HAP-1 (cell line): ENCODE measurements around the gene GPR161.

Experiments used
- DNase-seq, 2 experiments: peaks; one replicate each; pipeline ENCODE4 v3.0.0-alpha.2; 2016 to 2020; ENCODE audit warnings: low spot score in 2 of 2
- H3K27me3 ChIP-seq: fragments of 250-450 bp; sonication (Bioruptor Pico); 2 replicates; pipeline ENCODE4 v1.5.1; 2020; ENCODE audit warnings: low read depth, mild to moderate bottlenecking, moderate library complexity
- H3K36me3 ChIP-seq: fragments of 250-450 bp; sonication (Bioruptor Pico); replicated peaks from 2 replicates; pipeline ENCODE4 v1.5.1; 2020; ENCODE audit warnings: mild to moderate bottlenecking
- H3K4me1 ChIP-seq: fragments of 250-450 bp; sonication (Bioruptor Pico); 2 replicates; pipeline ENCODE4 v1.5.1; 2020; ENCODE audit warnings: mild to moderate bottlenecking
- H3K4me3 ChIP-seq: fragments of 250-450 bp; sonication (Bioruptor Pico); 2 replicates; pipeline ENCODE4 v1.5.1; 2020; ENCODE audit warnings: mild to moderate bottlenecking, moderate library complexity
- H3K9me3 ChIP-seq: fragments of 250-450 bp; sonication (Bioruptor Pico); 2 replicates; pipeline ENCODE4 v1.5.1; 2020; ENCODE audit warnings: mild to moderate bottlenecking, moderate library complexity
- in situ Hi-C: fragments of 300-500 bp; cut with MboI; formaldehyde crosslinking; loops from 3 replicates; pipeline ENCODE4 v1.14.3; 2020; ENCODE audit warnings: low sequenced_read_pairs, inconsistent platforms, mixed read lengths

GPR161 gene

GRCh38 chr1:168138134-168138533 is 1.4 kb upstream of the GPR161 start:
- DNase-seq, result no peak
- Histone ChIP-seq H3K9me3 (no peaks in the 10 kb centered on the region), H3K4me3 (no peak overlapping the region), H3K27me3 (no peaks in the 10 kb centered on the region), H3K36me3 (no peaks in the 10 kb centered on the region), H3K4me1 (peaks cover 15% of the 10 kb centered on the region)
- in situ Hi-C loops, result no loop called here

GRCh38 chr1:168137515-168137821 is 738 bp upstream of the GPR161 start:
- H3K4me3 ChIP-seq, result peak overlapping the region; percentile 60
- no peaks in the 10 kb centered on the region for H3K36me3 ChIP-seq
- H3K27me3 ChIP-seq, result no peaks in the 10 kb centered on the region
- no peak for DNase-seq
- in situ Hi-C loops, result no loop called here
- peaks cover 15% of the 10 kb centered on the region for H3K4me1 ChIP-seq
- H3K9me3 ChIP-seq, result no peaks in the 10 kb centered on the region

GRCh38 chr1:168135921-168136708 is 615 bp downstream of the GPR161 start:
- in situ Hi-C loops, result no loop called here
- DNase-seq, result peak; percentile 6 to 64
- peaks cover 15% of the 10 kb centered on the region for H3K4me1 ChIP-seq
- no peaks in the 10 kb centered on the region for H3K36me3 ChIP-seq
- H3K27me3 ChIP-seq, result no peaks in the 10 kb centered on the region
- H3K4me3 ChIP-seq, result peak overlapping the region; percentile 60
- no peaks in the 10 kb centered on the region for H3K9me3 ChIP-seq

- Histone ChIP-seq H3K4me1 (peaks cover 15% of the 10 kb centered on the region), H3K36me3 (no peaks in the 10 kb centered on the region), H3K4me3 (peak overlapping the region; percentile 60), H3K27me3 (no peaks in the 10 kb centered on the region), H3K9me3 (no peaks in the 10 kb centered on the region)
- in situ Hi-C loops, result no loop called here
- peak; percentile 22 to 53 for DNase-seq
These were observed 1.4 kb downstream of the GPR161 start for GRCh38 chr1:168135116-168135920.

- Histone ChIP-seq H3K27me3 (no peaks in the 10 kb centered on the region), H3K4me3 (no peak overlapping the region), H3K9me3 (no peaks in the 10 kb centered on the region), H3K4me1 (peaks cover 15% of the 10 kb centered on the region), H3K36me3 (0 out of 2 replicates have a peak, but pooled peaks cover under 1% of the 10 kb centered on the region)
- no peak for DNase-seq
- in situ Hi-C loops, result no loop called here
These were observed 2.1 kb downstream of the GPR161 start for GRCh38 chr1:168134642-168135041.

- DNase-seq, result no peak
- Histone ChIP-seq H3K27me3 (no peaks in the 10 kb centered on the region), H3K9me3 (no peaks in the 10 kb centered on the region), H3K4me3 (no peak overlapping the region), H3K4me1 (peaks cover 15% of the 10 kb centered on the region), H3K36me3 (0 out of 2 replicates have a peak, but pooled peaks cover 3% of the 10 kb centered on the region)
- in situ Hi-C loops, result no loop called here
These were observed 2.6 kb downstream of the GPR161 start for GRCh38 chr1:168134132-168134531.

- Histone ChIP-seq H3K4me1 (peaks cover under 1% of the 10 kb centered on the region; the same call in 1 of the 2 replicates), H3K27me3 (no peaks in the 10 kb centered on the region), H3K36me3 (0 out of 2 replicates have a peak, but pooled peaks cover 3% of the 10 kb centered on the region), H3K9me3 (no peaks in the 10 kb centered on the region), H3K4me3 (no peak overlapping the region)
- in situ Hi-C loops, result no loop called here
- no peak for DNase-seq
These were observed 6.8 kb downstream of the GPR161 start for GRCh38 chr1:168129933-168130332.

GRCh38 chr1:168127503-168127902 is 9.2 kb downstream of the GPR161 start:
- DNase-seq, result no peak
- Histone ChIP-seq H3K27me3 (no peaks in the 10 kb centered on the region), H3K4me1 (no peaks in the 10 kb centered on the region), H3K4me3 (no peak overlapping the region), H3K9me3 (no peaks in the 10 kb centered on the region), H3K36me3 (0 out of 2 replicates have a peak, but pooled peaks cover 3% of the 10 kb centered on the region)
- in situ Hi-C loops, result no loop called here

- Histone ChIP-seq H3K4me3 (no peak overlapping the region), H3K4me1 (no peaks in the 10 kb centered on the region), H3K36me3 (0 out of 2 replicates have a peak, but pooled peaks cover 3% of the 10 kb centered on the region), H3K27me3 (no peaks in the 10 kb centered on the region), H3K9me3 (no peaks in the 10 kb centered on the region)
- no peak for DNase-seq
- in situ Hi-C loops, result no loop called here
These were observed 11.7 kb downstream of the GPR161 start for GRCh38 chr1:168125051-168125450.

- Histone ChIP-seq H3K4me1 (no peaks in the 10 kb centered on the region), H3K27me3 (no peaks in the 10 kb centered on the region), H3K4me3 (no peak overlapping the region), H3K36me3 (no peaks in the 10 kb centered on the region), H3K9me3 (no peaks in the 10 kb centered on the region; the same call in 1 of the 2 replicates)
- no peak for DNase-seq
- in situ Hi-C loops, result no loop called here
These were observed 15.2 kb downstream of the GPR161 start for GRCh38 chr1:168121401-168122011.

- no peak for DNase-seq
- H3K4me1 ChIP-seq, result no peaks in the 10 kb centered on the region
- no peaks in the 10 kb centered on the region; the same call in 1 of the 2 replicates for H3K9me3 ChIP-seq
- H3K27me3 ChIP-seq, result no peaks in the 10 kb centered on the region
- no peak overlapping the region for H3K4me3 ChIP-seq
- no peaks in the 10 kb centered on the region for H3K36me3 ChIP-seq
- in situ Hi-C loops, result no loop called here
These were observed 17.0 kb downstream of the GPR161 start for GRCh38 chr1:168119750-168120149.

GRCh38 chr1:168116327-168116799 is 20.4 kb downstream of the GPR161 start:
- in situ Hi-C loops, result no loop called here
- H3K9me3 ChIP-seq, result no peaks in the 10 kb centered on the region; the same call in 1 of the 2 replicates
- H3K4me3 ChIP-seq, result no peak overlapping the region
- no peaks in the 10 kb centered on the region for H3K27me3 ChIP-seq
- no peaks in the 10 kb centered on the region for H3K36me3 ChIP-seq
- no peaks in the 10 kb centered on the region for H3K4me1 ChIP-seq
- DNase-seq, result no peak

GRCh38 chr1:168114845-168115244 is 21.9 kb downstream of the GPR161 start:
- H3K4me1 ChIP-seq, result no peaks in the 10 kb centered on the region

More at GRCh38 chr1:168114845-168115244, 21.9 kb downstream of the GPR161 start:
- Histone ChIP-seq H3K4me3 (no peak overlapping the region), H3K27me3 (no peaks in the 10 kb centered on the region), H3K9me3 (no peaks in the 10 kb centered on the region; the same call in 1 of the 2 replicates), H3K36me3 (no peaks in the 10 kb centered on the region)
- in situ Hi-C loops, result no loop called here
- DNase-seq, result no peak
